Stimulated activated CD4-positive, alpha-beta T cell treated with anti-CD3 and anti-CD28 coated beads, Interleukin-2, amount 100 ng/mL, for 4 hours (primary cell): Measurements from ENCODE around the gene FOXO1.

Experiments
- DNase-seq: peaks from one replicate; pipeline ENCODE4 v3.0.0-alpha.2; 2020; ENCODE audit warnings: low read depth

Gene FOXO1

GRCh38 chr13:40665126-40666044 lies 1.1 kb downstream of the FOXO1 start:
- no peak for DNase-seq

GRCh38 chr13:40664350-40665125 lies 1.9 kb downstream of the FOXO1 start:
- peak; percentile 53 for DNase-seq

DNA sequence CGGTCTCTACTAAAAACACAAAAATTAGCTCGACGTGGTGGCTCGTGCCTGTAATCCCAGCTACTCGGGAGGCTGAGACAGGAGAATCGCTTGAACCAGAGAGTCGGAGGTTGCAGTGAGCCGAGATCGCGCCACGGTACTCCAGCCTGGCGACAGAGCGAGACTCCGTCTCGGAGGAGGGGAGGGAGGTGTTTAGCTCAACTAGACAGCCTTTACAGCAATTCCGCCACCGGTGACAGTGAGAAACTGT lies 2.4 kb downstream of the FOXO1 start:
- DNase-seq = peak; percentile 50

DNA sequence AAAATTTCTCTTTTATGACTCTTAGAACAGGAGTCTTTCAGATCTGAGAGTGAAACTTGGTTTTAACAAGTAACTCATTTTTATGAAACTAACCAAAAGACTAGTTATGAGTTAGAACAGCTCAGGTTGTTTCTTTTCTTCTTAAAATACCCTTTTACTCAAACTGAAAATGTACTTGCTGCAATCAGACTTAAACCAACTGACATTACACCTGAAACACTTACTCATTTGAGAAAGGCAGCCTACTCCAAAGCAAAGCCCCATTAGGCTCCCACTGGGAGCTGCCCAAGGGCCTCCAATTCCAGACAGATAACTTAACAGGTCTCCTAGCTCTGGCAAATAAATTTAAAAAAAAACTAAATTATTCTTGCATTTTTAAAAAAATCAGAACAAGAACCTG lies 3.6 kb downstream of the FOXO1 start:
- DNase-seq = no peak

DNA sequence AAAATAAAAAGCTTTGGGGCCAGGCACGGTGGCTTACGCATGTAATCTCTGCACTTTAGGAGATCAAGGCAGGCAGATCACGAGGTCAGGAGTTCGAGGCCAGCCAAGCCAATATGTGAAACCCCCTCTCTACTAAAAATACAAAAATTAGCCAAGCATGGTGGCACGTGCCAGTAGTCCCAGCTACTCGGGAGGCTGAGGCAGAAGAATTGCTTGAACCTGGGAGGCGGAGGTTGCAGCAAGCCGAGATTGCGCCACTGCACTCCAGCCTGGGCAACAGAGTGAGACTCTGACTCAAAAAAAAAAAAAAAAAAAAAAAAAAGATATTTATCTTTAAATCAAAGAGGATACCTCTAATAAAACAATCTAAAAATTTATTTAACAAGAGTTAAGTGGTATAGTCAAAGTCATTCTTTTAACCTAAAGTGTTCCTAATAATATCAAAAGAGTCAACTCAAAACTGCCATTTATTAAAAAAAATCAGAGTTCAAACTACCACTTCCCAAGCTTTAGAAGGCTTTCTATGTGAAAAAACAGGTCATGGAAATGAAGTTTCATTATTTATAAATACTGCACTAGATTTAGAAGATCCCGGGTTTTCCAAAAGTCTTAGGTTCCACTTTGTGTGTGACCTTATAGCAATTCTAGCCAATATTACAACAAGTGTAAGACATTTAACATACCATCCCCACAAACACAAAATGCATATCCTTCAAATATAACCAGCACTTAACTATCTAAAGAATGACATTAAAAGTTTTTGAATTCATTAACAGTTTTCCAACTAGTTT lies 4.4 kb downstream of the FOXO1 start:
- no peak for DNase-seq

- no peak for DNase-seq
Observed at GRCh38 chr13:40660692-40661091, 5.7 kb downstream of the FOXO1 start.

DNA sequence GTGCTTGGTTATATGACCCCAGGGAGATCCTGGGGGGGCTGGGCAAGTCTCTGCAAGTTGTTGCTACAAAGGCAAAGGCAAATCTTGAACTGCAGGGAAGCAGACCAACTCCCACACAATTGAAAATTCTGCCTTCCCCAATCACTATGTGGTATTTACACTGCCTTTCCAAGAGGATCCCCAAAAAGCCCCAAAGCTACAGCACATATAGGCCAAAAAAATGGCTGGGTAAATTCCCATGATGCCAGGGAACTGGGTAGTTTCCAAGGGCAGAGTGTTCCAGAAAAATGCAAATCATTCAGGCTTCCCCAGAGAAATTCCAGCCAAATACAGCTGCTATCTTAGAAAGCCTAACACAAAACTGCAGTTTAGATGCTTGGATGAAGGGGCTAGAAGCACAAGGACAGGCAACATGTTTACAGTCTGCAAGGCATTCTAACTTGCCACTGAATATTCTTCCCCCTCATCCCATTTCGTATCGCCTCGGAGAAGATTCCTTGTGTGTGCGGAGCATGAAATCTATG lies 6.2 kb downstream of the FOXO1 start:
- no peak for DNase-seq

DNA sequence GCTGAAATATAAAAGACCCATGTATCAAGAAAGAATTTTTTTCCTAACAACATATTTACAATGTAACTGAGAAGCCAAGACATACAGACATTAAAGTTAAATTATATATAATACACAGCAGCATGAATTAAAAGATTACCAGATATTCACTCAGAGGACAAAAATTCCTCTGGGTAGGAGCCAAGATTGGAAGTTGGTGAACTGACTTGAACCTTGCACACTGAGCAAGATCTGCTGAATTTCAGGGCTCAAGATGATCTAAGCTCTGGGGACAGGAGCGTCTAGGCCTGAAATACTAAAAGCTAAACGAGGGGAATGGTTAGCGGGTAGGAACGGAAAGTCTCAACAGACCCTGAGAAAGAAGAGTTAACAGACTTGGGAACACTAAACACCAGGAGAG lies 8.5 kb downstream of the FOXO1 start:
- no peak for DNase-seq

DNA sequence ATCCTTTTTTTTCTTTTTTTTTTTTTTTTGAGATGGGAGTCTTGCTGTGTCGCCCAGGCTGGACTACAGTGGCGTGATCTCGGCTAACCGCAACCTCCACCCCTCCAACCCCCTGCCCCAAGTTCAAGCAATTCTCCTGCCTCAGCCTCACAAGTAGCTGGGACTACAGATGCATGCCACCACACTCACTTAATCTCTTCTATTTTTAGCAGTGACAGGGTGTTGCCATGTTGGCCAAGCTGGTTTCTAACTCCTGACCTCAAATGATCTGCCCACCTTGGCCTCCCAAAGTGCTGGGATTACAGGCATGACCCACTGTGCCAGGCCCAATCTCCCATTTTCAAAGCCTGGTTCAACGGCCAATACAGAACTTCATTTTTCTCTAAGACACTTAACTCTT lies 9.1 kb downstream of the FOXO1 start:
- no peak for DNase-seq

- no peak for DNase-seq
Observed at GRCh38 chr13:40656358-40656757, 10.1 kb downstream of the FOXO1 start.

GRCh38 chr13:40653527-40654318 lies 12.7 kb downstream of the FOXO1 start:
- DNase-seq = no peak

GRCh38 chr13:40652588-40652940 lies 13.9 kb downstream of the FOXO1 start:
- DNase-seq = no peak

- DNase-seq = no peak
Observed at GRCh38 chr13:40651866-40652587, 14.4 kb downstream of the FOXO1 start.

- no peak for DNase-seq
Observed at GRCh38 chr13:40648841-40649240, 17.6 kb downstream of the FOXO1 start.

GRCh38 chr13:40648040-40648439 lies 18.4 kb downstream of the FOXO1 start:
- DNase-seq = no peak

DNA sequence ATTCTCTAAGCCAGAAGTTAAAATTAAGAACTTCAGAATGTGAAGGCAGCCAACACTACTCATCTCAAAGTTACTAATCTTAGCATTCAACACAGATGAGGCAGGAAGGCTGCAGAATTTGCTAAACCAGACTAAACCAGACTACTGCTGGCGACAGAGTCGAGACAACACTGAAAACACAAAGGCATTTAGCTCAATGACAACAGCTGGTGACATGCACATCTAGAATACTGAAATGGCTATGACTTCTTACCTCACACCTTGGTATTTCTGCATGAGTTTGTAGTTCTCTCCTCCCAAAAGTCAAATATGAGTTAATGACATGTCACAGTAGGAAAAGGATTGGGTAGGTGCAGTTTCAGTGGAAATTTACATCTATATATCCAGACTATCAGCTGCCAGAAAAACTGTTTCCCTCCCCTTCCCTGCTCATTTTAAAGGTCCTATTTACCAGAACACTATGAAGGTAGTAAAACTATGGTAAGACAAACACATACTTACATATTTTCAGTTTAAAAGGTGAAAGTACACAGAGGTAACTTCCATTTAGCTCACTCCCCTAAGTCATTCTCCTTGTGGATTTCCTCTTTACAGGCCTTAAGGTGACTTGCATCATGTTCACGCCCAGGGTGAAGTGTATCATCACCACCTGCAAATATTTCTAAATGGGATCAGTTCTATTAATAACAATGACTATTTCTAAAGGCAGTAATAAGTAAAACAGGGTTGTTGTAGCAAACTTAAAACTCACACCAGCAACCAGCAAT lies 21.4 kb downstream of the FOXO1 start:
- DNase-seq = no peak

- DNase-seq = no peak
Observed at GRCh38 chr13:40640845-40641458, 25.5 kb downstream of the FOXO1 start.

- no peak for DNase-seq
Observed at GRCh38 chr13:40640202-40640601, 26.2 kb downstream of the FOXO1 start.

DNA sequence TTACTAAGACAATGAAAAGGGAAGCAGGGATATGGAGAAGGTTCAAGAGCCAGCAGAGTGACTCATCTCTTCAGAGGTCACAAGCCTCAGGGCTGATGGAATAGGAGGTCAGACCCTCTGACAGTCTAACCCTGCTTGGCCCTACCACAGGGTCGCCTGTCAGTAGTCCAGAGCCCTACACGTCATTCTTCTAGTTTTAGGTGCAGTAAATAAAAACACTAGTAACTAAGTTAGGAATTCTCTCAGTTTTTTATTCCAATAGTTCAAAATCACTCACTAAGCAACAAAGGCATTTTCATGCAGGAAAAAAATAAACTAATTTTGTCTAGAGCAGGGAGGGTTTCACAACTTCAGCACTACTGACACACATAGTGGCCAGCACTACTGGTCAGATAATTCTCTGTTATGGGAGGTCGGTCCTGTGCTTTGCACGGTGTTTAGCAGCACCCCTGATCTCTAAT lies 27.2 kb downstream of the FOXO1 start:
- no peak for DNase-seq

- no peak for DNase-seq
Observed at GRCh38 chr13:40637643-40638042, 28.8 kb downstream of the FOXO1 start.
